Stimulated activated CD8-positive, alpha-beta memory T cell treated with anti-CD3 and anti-CD28 coated beads, Interleukin-15, amount 100 ng/mL, for 48 hours (primary cell): ENCODE measurements around the gene TXNDC16.

Experiments used
- DNase-seq, 2 donors: peaks; one replicate each; pipeline ENCODE4 v3.0.0-alpha.2; 2020; ENCODE audit warnings: low read depth in 2 of 2

The TXNDC16 gene

DNA sequence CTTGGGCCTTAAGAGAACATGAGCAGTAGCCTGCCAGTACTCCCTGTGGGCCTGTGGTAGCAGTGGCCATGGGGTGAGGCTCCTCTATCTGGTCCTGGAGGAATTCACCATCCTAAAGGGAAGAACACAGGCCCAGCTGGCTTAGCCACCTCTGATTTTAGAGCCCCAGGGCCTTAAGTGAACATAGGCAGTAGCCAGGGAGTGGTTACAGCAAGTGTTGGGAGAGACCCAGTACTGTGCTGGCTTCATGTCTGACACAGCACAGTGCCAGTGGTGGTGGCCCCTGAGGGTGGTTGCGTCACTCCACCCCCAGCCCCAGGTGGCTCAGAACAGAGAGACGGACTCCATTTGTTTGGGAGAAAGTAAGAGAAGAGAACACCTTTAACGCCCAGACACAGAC lies 105.1 kb downstream of the TXNDC16 start:
- no peak for DNase-seq

GRCh38 chr14:52446355-52446754 lies 106.0 kb downstream of the TXNDC16 start:
- DNase-seq, result no peak

DNA sequence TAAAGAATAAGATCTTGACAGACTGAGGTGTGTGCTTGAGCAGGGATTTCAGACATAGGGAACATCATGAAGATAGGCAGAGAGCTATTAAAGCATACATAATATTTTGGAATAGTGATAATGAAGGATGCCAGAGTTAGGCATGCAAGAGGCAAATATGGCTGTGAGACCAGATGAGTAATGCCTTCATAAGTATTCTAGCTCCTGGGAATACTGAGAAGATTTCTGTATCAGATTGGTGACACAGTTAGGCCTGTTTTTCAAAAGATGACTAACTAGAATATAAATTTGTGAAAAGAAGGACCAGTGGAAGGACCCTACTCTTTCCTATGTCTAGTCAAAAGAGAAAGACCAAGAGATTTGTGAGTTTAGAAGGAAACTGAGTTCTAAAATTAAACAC lies 108.8 kb downstream of the TXNDC16 start:
- DNase-seq, result no peak

GRCh38 chr14:52442602-52443001 lies 109.7 kb downstream of the TXNDC16 start:
- no peak for DNase-seq

DNA sequence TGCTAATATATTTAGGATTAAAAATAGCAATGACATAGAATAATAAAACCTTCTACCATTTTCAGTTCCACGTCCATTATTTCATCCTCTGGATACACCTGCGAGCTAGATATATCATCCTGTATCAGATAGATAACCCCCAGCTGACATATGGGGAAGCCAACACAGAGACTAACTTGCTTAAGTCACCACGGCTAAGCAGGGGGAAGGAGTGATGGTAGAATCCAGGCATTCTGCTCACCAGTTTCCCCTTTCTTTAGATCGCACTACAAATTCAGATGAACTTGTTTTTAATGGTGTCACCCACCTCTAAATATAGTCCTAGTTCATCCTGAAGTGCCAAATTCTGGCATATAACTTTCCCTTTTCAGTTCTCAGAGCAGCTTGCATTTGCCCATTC lies 110.1 kb downstream of the TXNDC16 start:
- DNase-seq, result no peak

DNA sequence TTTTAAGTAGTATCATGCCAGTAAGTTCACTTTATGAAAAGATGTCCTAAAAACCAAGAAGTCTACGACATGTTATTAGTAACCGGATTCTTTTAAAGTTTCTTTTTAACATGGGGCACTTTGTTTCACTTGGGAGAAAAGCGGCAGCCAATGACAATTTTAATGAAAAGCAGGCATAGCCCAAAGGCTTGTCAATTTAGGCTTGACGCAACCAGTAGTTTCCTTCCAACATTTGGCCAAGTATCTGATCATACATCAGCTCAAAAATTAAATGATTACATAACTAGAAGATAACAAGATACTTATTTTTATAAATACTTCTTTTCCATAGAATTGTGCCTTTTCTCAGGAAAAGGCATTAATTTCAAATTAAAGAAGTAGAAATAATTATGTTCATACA lies 112.8 kb downstream of the TXNDC16 start:
- DNase-seq, result no peak

- no peak for DNase-seq
Measured at GRCh38 chr14:52434955-52435354, 117.3 kb downstream of the TXNDC16 start.

GRCh38 chr14:52430474-52430873 lies 121.8 kb downstream of the TXNDC16 start:
- no peak for DNase-seq

- DNase-seq, result no peak
Measured at GRCh38 chr14:52429451-52429850, 122.9 kb downstream of the TXNDC16 start.

GRCh38 chr14:52427460-52427859 lies 124.8 kb downstream of the TXNDC16 start:
- DNase-seq, result no peak

DNA sequence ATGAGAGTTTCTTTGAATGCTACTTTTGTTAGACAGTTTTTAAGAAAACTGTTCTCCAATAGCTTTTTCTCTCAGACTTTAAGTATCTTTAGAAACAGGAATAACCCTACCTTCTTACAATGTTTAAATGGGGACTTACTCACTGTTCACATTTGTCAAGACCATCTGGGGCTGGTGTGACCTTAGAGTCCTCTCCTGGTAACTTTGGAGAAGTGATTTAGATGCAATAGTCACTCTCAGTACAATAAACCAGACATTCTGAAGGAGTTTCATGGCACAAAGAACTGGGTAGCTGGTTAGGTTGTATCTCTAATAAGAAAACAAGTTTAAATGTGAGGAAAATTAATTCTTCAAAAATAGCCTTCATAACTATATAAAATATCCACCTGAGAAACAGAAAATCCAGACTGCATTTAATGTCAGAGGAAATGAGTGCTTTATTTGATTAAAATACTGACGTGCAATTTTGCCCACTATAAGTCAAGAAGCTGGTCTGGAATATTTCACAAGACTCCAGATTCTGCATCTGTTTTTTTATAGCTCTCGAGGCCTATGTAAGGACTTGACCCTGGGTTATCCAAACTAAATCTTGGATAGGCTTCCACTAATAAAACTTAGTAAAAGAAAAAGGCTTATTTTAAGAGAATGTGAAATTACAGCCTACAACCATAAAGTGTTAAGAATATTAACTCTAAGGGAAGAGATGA lies 129.5 kb downstream of the TXNDC16 start:
- DNase-seq, result no peak

GRCh38 chr14:52417139-52417538 lies 135.2 kb downstream of the TXNDC16 start:
- DNase-seq, result no peak

GRCh38 chr14:52413729-52414408 lies 138.4 kb downstream of the TXNDC16 start:
- DNase-seq, result no peak

DNA sequence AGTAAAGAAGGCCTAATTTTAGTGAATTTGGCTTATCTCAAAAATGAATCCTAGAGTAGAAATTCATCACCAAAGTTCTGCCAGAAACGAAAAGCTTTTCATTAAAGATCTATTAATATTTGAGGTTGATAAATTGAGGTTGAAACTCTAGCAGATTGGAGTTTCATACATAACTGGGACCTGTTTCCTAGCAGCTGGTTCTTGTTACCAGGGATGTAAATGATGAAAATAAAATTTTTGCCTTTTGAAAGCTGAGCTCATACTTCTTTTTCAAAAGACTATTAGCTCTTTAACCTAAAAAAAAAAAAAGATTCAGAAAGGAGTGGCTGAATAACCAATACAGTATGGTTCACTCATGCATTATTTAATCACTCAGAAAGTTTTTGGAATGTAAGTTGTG lies 139.9 kb downstream of the TXNDC16 start:
- no peak for DNase-seq

DNA sequence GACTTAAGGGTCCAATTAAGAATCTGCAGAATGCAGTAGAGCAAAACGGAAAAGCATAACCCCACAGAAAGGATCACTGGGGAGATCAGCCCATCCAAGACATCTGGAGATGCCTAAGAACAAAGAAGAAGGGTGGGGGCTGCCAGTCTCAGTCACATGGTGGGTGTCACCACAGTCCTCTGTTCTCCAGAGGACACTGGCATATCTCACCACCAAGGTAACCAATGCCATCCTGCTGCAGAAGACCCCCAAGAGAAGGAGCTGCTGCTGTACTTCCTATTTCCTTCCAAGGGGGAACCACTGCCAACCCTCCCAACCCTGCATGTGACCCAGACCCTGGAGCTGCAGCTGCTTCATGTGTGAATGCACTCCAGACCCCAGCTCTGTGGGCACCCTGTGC lies 147.0 kb downstream of the TXNDC16 start:
- no peak for DNase-seq

DNA sequence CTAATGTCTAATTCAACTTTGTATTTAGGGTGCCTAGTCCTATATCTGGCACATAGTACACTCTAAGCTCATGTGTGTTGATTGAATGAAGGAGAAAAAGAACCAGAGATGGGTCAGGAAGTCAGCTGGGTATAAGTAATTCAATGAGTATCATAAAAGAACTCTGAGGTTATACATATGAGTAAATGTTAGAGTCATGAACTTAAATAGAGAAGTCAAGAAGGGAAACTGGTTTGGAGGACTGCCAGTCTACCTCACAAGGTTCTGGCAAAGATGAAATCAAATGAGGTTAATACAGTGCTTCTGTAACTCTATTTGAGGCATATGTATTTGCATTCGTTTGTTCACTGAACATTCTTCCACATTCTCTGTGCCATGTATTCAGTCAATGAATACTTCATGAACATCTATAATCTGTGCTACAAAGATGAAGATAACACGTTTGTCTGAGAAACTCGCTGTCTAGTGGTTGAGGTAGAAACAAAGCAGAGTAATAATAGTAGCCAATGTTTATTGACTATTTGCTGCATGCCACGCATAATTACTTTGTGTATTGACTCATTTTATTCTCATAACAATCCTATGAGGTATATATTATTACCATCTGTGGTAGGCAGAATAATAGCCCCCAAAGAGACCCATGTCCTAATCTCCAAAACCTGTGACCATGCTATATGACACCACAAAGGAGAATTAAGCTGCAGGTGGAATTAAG lies 149.3 kb downstream of the TXNDC16 start:
- no peak for DNase-seq

DNA sequence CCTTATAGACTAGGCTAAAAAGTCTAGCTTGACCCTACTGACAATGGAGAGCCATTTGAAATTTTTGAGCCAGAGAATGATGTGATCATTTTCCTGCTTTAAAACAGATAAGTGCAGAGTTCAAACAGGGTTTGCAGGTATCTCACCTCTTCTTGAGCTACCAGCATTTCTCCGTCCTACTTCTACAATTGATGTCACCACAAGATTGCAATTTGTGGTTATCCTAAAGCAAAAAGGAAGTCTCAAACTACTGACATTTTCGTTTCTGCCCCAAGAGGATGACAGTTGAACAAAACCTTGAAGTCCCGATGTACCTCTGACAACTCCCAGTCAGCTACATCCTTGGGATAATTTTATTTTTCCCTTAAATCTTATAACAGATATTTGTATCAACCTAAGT lies 151.5 kb downstream of the TXNDC16 start:
- DNase-seq, result no peak

GRCh38 chr14:52399921-52400595 lies 152.2 kb downstream of the TXNDC16 start:
- no peak for DNase-seq

- DNase-seq, result no peak
Measured at GRCh38 chr14:52399104-52399503, 153.2 kb downstream of the TXNDC16 start.

- no peak for DNase-seq
Measured at GRCh38 chr14:52397844-52398243, 154.5 kb downstream of the TXNDC16 start.

- DNase-seq, result no peak
Measured at GRCh38 chr14:52395728-52396127, 156.6 kb downstream of the TXNDC16 start.

GRCh38 chr14:52391881-52392615 lies 160.3 kb downstream of the TXNDC16 start:
- DNase-seq, result no peak
